Endodermal cell (in vitro differentiated cells): ENCODE results near the gene ARHGAP8. TPM values are rescaled to one million over a fixed set of nuclear protein-coding genes. Genes with fewer than 3 reads are reported as not detected.

Experiments used
- DNase-seq: peaks from one replicate; pipeline ENCODE4 v3.0.0-alpha.2; 2017
- H3K27ac ChIP-seq: 2 replicates; pipeline ENCODE4 v1.5.1; 2013; ENCODE audit warnings: mild to moderate bottlenecking, low read depth, low read length, moderate library complexity
- H3K27me3 ChIP-seq: 2 replicates; pipeline ENCODE4 v1.6.1; 2013; ENCODE audit warnings: mild to moderate bottlenecking, low read length, moderate library complexity; ENCODE audit not compliant: insufficient read depth, control insufficient read depth, poor library complexity, severe bottlenecking
- H3K36me3 ChIP-seq: 2 replicates; pipeline ENCODE4 v1.7.0; 2013; ENCODE audit warnings: mild to moderate bottlenecking, low read length, moderate library complexity; ENCODE audit not compliant: control insufficient read depth, insufficient read depth
- H3K4me1 ChIP-seq: one replicate; pipeline ENCODE4 v1.7.0; 2013; ENCODE audit warnings: low read length; ENCODE audit not compliant: control insufficient read depth, insufficient read depth
- H3K4me3 ChIP-seq: 2 replicates; pipeline ENCODE4 v1.5.1; 2013; ENCODE audit warnings: mild to moderate bottlenecking, low read length, moderate library complexity
- H3K9ac ChIP-seq: 2 replicates; pipeline ENCODE4 v1.6.1; 2013; ENCODE audit warnings: mild to moderate bottlenecking, low read length, moderate library complexity; ENCODE audit not compliant: poor library complexity, severe bottlenecking; ENCODE audit errors: extremely low read depth
- H3K9me3 ChIP-seq: 2 replicates; pipeline ENCODE4 v1.6.1; 2013; ENCODE audit warnings: mild to moderate bottlenecking, low read length, moderate library complexity; ENCODE audit not compliant: control insufficient read depth
- H3K27ac Mint-ChIP-seq: 2 replicates; pipeline ENCODE4 v1.8.0; 2020; ENCODE audit warnings: mixed read lengths
- H3K27me3 Mint-ChIP-seq: 2 replicates; pipeline ENCODE4 v1.8.0; 2021; ENCODE audit warnings: mild to moderate bottlenecking, mixed read lengths; ENCODE audit not compliant: insufficient read depth
- H3K36me3 Mint-ChIP-seq: 2 replicates; pipeline ENCODE4 v1.8.0; 2020; ENCODE audit warnings: low read depth, mixed read lengths
- H3K4me1 Mint-ChIP-seq: 2 replicates; pipeline ENCODE4 v1.8.0; 2020; ENCODE audit warnings: mixed read lengths
- H3K4me3 Mint-ChIP-seq: 2 replicates; pipeline ENCODE4 v1.8.0; 2020; ENCODE audit warnings: mild to moderate bottlenecking, moderate library complexity, mixed read lengths
- H3K9me3 Mint-ChIP-seq: 2 replicates; pipeline ENCODE4 v1.8.0; 2020; ENCODE audit warnings: mild to moderate bottlenecking, mixed read lengths
- CTCF ChIP-seq: fragments of 200-600 bp; sonication (generic); conservative IDR thresholded peaks from 2 replicates; pipeline ENCODE4 v1.5.0; 2021; ENCODE audit warnings: antibody characterized with exemption, mild to moderate bottlenecking
- WGBS, 2 experiments: methylation state at CpG; one replicate each; pipeline versions ENCODE4 v1.1.5 to v1.1.7; 2013; ENCODE audit warnings: missing lambda C conversion rate in 2 of 2, mixed read lengths in 1 of 2; ENCODE audit not compliant: insufficient coverage in 1 of 2, insufficient read length in 1 of 2; 5-methylcytosine and 5-hydroxymethylcytosine counted together
- total RNA-seq, 2 donors: library from RNA; stranded (reverse); fragmentation: NEBNext Ultra II Directional in 1 of 2; extraction: Animal tissue kit (Norgen Biotek cat#: 25700) in 1 of 2; gene quantifications; 2 replicates in 1 of 2; 3 replicates in 1 of 2; pipeline ENCODE4 v1.2.1, GENCODE V29; 2021

ARHGAP8 gene
- total RNA-seq, 2 donors from 2014 or later = 45.2 to 51.3 TPM

- Mint-ChIP-seq H3K9me3 (peaks cover 14% of the 10 kb centered on the region), H3K27ac (no peak overlapping the region), H3K4me3 (no peak overlapping the region), H3K36me3 (peaks cover 30% of the 10 kb centered on the region), H3K4me1 (no peaks in the 10 kb centered on the region), H3K27me3 (no peaks in the 10 kb centered on the region)
- no peak overlapping the region for H3K4me3 ChIP-seq
- H3K9me3 ChIP-seq = no peaks in the 10 kb centered on the region
- no peak overlapping the region for H3K27ac ChIP-seq
- H3K27me3 ChIP-seq = no peaks in the 10 kb centered on the region
- 93 to 100% methylated on average over 9 to 16 of the region's 16 CpGs for WGBS, 2 experiments
- no peaks in the 10 kb centered on the region for H3K4me1 ChIP-seq
- no peaks in the 10 kb centered on the region for H3K36me3 ChIP-seq
- no peak for DNase-seq
- no peak for TF ChIP-seq CTCF
- no peak overlapping the region for H3K9ac ChIP-seq
Measured at GRCh38 chr22:44846726-44847275, 94.4 kb downstream of the ARHGAP8 start.

GRCh38 chr22:44847380-44847779 lies 95.0 kb downstream of the ARHGAP8 start:
- Mint-ChIP-seq H3K4me3 (no peak overlapping the region), H3K27ac (peak overlapping the region; percentile 40), H3K9me3 (peaks cover 14% of the 10 kb centered on the region), H3K36me3 (peaks cover 30% of the 10 kb centered on the region), H3K27me3 (no peaks in the 10 kb centered on the region), H3K4me1 (no peaks in the 10 kb centered on the region)
- H3K4me3 ChIP-seq = no peak overlapping the region
- no peak overlapping the region for H3K9ac ChIP-seq
- H3K4me1 ChIP-seq = no peaks in the 10 kb centered on the region
- H3K9me3 ChIP-seq = no peaks in the 10 kb centered on the region
- 66 to 82% methylated on average over 4 of the region's 4 CpGs for WGBS, 2 experiments
- no peak for DNase-seq
- no peak for TF ChIP-seq CTCF
- no peaks in the 10 kb centered on the region for H3K36me3 ChIP-seq
- H3K27me3 ChIP-seq = no peaks in the 10 kb centered on the region
- no peak overlapping the region for H3K27ac ChIP-seq

GRCh38 chr22:44847892-44848291 lies 95.5 kb downstream of the ARHGAP8 start:
- no peak overlapping the region for H3K4me3 ChIP-seq
- peaks cover 14% of the 10 kb centered on the region for H3K9me3 Mint-ChIP-seq
- no peaks in the 10 kb centered on the region for H3K4me1 Mint-ChIP-seq
- no peaks in the 10 kb centered on the region for H3K4me1 ChIP-seq
- H3K27me3 ChIP-seq = no peaks in the 10 kb centered on the region
- no peak for DNase-seq
- TF ChIP-seq CTCF = no peak
- WGBS, 2 experiments = 96 to 100% methylated on average over 7 to 18 of the region's 18 CpGs
- peak overlapping the region; percentile 40 for H3K27ac Mint-ChIP-seq
- H3K4me3 Mint-ChIP-seq = no peak overlapping the region
- peaks cover 30% of the 10 kb centered on the region for H3K36me3 Mint-ChIP-seq
- no peak overlapping the region for H3K27ac ChIP-seq
- H3K36me3 ChIP-seq = no peaks in the 10 kb centered on the region
- no peaks in the 10 kb centered on the region for H3K27me3 Mint-ChIP-seq
- H3K9me3 ChIP-seq = no peaks in the 10 kb centered on the region
- H3K9ac ChIP-seq = no peak overlapping the region
